Neural progenitor cell (in vitro differentiated cells): Measurements from ENCODE around the gene RHOC.

Experiments
- EZH2 ChIP-seq: fragments of 200-600 bp; sonication (generic); IDR thresholded peaks from 2 replicates; pipeline ENCODE4 v1.6.1; 2017; ENCODE audit warnings: antibody characterized with exemption, mild to moderate bottlenecking, moderate library complexity
- TF ChIP-seq, protein P1 (sequence below): fragments of 200-600 bp; sonication (generic); IDR thresholded peaks from 2 replicates; pipeline ENCODE4 v1.5.1; 2017; ENCODE audit warnings: antibody characterized with exemption, mild to moderate bottlenecking

DNA sequence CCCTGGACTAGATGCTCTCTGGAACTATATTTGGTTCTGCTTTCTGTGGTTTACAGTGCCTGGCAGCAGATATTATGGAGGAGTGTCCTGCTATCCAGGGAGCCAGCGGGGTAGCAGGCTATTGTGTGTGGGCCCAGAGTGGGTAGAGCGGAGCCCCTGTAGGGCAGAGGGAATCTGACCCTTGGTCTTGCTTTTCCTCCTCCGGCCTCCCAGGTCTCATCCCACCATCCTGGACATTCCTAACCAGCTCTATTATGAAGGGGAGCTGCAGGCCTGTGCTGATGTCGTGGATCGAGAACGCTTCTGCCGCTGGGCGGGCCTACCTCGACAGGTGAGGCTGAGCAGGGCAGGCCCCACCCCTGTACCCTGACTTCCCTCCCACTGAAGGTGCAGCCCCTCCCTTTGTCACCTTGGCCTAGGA, 9.1 kb downstream of the RHOC start:
- TF ChIP-seq, protein P1, sequence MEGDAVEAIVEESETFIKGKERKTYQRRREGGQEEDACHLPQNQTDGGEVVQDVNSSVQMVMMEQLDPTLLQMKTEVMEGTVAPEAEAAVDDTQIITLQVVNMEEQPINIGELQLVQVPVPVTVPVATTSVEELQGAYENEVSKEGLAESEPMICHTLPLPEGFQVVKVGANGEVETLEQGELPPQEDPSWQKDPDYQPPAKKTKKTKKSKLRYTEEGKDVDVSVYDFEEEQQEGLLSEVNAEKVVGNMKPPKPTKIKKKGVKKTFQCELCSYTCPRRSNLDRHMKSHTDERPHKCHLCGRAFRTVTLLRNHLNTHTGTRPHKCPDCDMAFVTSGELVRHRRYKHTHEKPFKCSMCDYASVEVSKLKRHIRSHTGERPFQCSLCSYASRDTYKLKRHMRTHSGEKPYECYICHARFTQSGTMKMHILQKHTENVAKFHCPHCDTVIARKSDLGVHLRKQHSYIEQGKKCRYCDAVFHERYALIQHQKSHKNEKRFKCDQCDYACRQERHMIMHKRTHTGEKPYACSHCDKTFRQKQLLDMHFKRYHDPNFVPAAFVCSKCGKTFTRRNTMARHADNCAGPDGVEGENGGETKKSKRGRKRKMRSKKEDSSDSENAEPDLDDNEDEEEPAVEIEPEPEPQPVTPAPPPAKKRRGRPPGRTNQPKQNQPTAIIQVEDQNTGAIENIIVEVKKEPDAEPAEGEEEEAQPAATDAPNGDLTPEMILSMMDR: no peak
- no peak for TF ChIP-seq EZH2
